ENCODE data around the gene AASDHPPT. TPM values are rescaled to one million over a fixed set of nuclear protein-coding genes. Genes with fewer than 3 reads are reported as not detected.

AASDHPPT gene
- polyA plus RNA-seq, 4 donors: 66.4 to 86.1 (median 75.8) TPM

Other genes starting within 250 kb of the AASDHPPT start
- gene MSANTD4, start 55.4 kb upstream of the AASDHPPT start, polyA plus RNA-seq (ENCODE audit: insufficient read length in 4 of 4): 10 to 100 TPM; 29.3 to 39.5 (median 34.8) TPM
- 10 to 100 TPM in 2 of 4 donors, 1 to 10 TPM in 2; 8.3 to 15.0 (median 11.6) TPM for gene KBTBD3, start 315 bp upstream of the AASDHPPT start, polyA plus RNA-seq (ENCODE audit: insufficient read length in 4 of 4)